ENCODE data around the gene PXN.
"Not testable (repeated sequence)": the region's sequence is repeated elsewhere in the genome, so short reads cannot be mapped to it uniquely, and the experiment has no call there.

The PXN gene

DNA sequence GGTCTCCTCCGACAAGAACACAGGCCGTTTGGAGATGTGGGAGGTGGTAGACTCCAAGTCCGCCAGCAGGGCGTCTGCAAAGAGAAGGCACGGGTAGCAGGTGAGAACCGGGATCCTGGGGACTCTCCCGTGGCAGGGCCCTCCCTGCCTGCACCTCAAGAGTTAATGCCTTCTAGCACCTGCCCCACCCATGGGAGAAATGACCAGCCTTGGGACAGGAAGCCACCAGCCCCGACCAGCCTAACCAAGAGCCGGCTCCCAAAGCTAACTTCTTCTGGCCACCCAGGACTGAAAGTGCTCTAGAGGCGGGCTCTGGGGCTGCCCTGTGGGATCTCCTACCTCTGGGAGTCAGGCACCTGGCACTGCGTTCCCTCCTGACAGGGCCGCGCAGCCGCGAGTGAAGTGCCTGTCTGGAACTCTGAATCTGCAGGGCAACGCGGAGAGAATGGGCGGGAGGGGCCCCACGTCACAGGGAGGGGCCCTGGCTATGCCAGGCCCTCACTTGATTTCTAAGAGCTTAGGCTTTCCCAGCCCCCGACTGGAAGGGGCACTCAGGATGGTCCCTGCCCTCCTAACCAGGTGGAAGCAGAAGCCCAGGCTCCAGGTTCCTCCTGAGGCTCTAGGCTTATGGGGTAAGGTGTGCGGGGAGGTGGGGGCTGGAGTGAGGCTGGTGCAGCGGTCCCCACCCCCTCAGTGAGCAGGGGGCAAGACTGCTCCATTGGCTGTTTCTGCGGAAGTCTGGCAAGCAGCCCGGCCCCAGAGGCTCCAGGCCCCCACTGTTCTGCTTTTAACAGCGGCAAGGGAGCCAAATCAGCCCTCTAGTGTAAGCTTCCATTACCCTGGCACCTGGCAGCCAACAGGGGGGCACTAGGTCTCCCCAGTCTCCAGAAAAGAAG, 41.0 kb downstream of the PXN start:
- DNase-seq: peak; percentile 64

DNA sequence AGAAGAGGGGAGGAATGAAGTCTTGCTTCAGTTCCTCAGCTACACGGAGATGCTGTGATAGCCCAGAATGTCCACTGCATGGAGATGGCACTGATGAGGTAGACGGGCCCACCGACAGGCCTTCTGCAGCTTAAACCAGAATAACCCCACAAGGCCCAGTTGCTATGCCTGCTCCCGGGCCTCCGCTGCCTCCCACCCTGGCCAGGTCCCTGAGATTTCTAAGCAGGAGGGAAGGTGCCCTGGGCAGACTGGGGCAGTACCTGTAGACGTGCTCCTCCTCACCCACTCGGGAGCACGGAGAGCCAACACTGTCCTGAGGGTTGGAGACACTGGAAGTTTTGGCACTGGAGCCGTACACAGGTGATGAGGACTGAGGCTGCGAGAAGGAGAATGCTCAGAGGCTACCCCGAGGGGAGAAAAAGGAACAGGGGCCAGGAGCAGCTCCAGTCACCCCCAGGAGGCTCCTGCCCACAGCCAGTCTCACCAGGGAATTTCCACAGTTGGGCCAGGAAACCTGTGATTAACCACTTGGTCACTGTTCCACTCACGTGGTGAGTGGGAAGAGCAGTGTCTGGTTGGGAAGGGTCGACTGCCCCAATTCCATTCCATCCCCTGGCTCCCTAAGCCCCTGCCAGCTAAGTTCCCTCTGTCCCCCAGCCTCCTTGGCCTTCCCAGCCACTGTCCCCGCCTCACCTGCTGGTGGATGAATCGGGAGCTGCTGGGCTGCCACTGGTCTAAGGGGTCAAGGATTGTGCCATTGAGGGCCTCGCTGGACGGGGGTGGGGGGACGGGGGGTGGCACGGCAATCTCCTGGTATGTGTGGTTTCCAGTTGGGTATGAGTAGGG, 41.8 kb downstream of the PXN start:
- DNase-seq: no peak

DNA sequence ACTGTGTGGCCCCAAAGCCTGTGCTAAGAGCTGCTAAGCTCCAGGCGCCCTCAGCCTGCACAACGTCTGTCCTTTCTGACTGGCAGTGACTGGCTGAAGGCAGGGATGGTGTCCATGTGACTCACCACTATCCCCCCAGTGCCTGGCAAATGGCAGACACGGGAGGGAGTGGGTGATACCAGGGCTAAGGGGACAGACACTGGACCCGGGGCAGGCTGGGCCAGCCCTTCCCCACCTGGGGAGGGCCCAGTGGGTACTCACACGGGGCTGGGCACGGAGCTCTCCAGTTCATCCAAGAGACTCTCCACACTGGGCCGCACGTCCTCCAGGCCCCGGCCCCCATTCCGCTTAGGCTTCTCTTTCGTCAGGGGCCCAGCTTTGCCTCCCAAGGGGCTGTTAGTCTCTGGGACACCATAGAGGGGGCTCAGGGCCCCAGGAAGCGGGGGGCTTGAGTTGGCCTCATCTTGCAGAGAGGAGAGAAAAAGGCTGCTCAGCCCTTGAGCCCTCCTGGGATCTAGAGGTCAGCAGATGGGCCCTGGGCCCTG, 43.2 kb downstream of the PXN start:
- no peak for DNase-seq

DNA sequence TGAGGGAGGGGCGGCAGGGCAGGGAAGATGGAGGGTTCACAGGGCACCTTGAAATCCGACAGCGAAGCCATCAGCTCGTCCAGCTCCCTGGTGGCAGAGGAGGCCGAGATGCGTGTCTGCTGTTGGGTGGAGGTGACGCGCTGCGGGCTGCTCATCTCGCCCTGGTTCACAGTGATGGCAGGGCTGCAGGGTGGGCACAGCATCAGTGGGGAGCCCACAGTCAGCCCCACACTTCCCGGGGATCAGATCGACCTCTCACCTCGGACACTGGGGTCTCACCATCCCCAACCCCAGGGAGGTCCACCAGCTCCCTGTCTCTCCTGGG, 44.0 kb downstream of the PXN start:
- DNase-seq: no peak

DNA sequence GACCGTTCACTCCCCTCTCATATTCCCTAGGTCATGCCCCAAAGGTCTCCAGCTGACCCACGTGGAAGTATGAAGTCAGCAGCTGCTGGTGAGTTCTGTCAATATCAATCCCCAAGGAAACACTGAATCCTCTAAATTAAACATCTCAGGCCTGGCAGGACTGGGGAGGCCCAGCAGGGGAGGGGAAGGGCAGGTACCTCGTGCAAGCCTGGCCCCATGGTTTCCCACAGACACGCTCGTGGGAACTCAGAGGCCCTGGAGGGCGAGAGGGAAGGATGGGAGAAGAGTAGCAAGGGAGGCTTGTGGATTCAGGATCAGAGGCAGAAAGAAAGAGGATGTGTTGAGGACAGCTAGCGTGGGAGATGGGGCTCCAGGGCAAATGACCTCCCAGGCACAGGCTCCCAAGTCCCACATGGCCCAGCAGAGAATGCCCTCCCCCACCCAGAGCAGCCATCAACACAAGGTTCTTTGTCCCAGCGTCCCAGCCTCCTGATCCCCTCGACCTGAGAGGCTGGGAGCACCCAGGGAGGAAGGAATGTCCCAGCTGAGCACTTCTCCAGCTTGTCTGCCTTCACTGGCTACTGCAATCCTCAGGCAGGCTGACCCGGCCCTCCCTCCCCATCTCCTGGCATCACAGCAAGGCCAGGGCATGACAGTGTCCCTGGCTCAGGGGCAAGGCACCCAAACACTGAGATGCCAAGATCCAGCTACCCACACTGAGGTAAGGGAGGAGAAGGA, 44.5 kb downstream of the PXN start:
- no peak for DNase-seq

DNA sequence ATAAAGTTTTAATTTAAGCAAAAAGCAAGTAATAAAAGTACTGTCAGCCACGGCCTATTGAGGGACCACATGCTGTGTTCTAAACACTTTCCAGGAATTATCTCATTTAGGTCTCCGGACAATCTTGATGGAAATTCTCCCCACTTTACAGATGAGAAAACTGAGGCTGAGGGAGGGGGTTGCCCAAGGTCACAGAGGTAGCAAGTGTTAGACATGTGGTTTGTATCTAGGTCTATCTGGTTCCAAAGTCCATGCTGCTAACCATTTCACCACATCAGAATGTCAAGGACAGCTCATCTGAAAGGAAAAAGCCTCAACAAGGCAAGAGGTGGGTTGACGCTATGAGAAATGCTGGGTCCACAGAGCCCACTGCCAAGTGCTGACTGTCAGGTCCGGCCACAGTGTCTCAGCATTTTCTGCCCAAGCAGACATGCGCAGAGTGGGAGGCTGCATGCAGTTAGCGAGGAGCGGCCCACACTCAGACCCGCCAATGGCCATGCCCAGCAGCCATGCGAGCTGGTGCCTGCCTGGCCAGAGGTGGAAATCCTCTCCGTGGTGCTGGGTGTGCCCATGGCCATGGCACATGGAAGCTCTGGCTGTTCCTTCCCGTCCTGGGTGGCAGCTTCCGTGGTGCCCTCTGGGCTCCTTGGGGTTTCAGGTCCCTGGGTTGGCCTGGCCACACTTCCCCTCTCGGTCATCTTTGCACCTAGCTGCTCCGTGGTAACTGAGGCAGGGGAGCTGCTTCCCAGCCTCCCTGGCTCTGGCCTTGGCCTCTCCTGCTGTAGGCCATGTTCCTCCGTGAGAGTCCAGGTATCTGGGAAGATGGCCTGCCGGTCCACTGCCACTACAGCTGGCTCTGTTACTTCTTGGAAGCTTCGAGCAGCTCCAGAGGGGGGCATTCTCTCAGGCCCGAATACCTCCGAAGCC, 46.6 kb downstream of the PXN start:
- no peak for DNase-seq

DNA sequence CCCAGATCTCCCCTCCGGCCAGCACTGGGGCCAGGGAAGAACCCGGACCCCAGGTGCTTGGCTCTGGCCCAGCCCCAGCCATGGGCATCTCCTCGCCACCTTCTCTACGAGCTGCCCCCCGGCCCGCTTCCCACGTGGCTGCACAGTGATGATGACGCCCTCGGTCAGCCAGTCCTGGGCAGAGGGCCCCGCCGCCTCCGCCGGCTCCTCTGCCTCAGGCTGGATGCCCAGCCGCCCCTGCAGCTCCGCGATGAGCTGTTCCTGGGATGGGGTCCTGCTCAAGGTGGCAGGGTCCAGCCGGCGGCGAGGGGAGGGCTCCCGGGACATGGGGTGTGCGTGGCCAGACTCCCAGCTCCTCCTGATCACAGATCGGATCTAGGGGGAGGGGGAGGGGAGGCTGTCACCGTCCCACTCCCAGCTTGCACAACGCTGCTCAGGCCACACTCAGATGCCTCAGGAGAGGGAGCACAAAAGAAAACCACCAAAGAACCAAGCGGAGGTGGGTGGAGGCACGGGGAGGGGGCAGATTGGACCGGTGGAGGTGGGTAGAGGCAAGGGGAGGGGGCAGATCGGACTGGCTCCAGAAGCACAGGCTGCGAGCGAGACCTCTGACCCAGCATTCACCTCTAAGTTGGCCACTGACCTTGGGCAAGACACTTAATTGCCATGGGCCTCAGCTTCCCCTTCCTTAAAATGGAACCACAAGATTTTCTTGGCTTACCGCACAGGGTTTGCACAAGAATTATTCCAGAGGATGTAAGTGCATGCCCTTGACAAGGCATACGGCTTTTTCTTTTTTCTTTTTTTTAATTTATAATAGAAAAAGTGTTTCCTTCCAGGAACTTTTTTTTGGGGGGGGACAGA, 48.6 kb downstream of the PXN start:
- DNase-seq: no peak

DNA sequence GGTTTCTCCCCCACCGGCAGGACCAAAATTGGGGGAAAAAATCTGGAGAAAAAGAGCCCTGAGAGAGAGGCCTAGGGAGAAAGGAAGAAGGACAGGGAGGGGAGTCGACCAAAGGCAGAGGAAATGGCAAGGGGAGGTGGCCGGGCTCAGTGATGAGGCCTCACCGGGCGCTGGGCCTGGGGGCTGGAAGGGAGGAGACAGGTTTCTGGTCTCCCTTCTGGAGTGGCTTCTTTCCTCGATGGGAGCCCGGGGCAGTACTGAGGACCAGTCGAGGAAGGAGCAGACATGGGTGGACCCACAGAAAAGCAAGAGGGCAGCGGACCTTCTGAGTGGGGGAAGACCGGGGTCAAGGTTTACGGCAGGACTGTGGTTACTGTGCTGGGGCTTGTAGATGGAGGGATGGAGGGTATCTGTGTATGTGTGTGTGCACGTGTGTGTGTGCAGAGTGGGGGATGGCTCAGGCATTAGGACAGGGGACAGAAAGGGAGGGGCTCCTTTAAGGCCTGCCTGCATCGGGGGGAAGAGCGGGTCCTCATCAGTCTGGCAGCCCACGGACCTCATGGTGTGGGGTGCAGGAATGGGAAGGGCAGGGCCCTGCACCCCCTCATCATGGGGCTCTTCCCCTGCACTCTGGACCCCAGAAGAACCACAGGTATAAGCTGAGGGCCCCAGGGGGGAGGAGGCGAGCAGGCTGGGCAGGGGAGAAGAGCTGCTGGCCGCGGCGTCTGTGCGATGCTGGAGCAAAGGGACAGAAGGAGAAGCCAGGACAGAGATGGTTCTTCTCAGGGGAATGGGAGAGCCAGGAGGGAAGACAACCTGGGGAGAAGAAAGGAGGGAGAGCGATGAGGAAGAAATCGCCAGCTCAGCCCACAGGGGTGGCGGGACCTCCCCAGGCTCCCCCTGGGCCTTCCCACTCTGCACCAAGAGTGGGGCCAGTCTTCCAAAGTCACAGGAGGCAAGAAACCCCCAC, 49.5 kb downstream of the PXN start:
- DNase-seq: no peak

DNA sequence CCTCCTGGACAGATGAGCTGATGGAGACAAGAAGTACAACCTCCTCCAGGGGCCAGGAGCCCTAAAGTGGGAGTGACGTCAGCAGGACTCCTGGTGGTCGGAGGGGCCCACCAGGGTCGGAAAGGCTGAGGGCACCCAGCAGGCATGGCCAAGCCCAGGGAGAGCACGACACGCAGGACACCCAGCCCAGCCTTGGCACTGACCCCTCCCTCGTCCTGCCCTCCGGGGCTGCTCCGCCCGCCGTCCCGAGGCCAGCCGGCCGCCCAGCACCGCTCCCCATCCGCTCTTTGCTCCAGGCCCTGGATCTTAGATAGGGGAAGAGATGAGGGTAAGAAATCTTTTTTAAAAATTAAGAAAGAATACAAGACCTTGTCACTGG, 50.2 kb downstream of the PXN start:
- no peak for DNase-seq

DNA sequence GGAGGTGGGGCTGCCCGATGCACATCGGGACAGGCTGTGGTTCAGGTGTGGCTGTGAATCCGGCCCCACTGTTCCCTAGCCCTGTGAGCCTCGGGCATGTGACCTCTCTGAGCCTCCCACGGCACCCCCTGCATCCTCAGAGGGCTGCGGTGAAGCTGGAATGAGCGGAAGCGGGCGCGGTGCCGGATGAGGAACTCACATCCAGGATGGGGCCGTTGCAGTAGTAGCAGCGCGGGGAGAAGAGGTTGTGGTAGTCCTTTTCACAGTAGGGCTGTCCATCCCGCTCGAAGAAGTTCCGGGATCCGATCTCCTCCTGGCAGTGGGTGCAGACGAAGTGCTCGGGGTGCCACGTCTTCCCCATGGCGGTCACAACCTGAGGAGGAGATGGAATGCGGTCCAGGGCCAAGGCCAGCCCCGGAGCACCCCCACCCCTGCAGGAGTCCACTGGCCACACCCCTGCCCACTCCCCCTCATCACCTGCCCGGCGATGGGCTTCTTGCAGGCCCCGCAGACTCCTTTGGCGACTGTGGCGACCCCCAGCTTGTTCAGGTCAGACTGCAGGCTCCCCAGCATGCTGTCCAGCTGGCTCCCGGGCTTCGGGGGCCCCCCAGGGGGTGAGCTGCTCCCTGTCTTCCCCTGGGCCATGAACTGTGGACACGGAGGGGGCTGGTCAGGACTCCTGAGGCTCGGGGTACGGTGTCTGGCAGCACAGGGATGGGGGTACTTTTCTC, 50.7 kb downstream of the PXN start:
- no peak for DNase-seq

DNA sequence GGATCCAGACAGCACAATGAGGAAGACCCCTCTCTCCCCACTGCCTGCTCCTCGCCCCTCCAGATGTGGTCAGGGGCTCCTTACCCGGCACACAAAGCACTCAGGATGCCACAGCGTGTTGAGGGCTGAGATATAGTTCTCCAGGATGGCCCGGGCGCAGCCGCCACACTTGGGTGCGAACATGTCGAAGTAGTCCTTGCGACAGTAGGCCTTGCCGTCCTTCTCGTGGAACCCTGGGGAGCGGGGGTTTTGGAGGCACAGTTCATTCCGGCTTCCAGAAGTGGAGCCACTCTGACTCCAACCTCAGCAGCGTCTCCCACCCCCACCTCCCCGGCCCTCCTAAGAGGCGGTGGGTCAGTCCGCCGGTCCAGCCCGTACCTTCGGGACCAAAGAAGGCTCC, 51.8 kb downstream of the PXN start:
- no peak for DNase-seq

DNA sequence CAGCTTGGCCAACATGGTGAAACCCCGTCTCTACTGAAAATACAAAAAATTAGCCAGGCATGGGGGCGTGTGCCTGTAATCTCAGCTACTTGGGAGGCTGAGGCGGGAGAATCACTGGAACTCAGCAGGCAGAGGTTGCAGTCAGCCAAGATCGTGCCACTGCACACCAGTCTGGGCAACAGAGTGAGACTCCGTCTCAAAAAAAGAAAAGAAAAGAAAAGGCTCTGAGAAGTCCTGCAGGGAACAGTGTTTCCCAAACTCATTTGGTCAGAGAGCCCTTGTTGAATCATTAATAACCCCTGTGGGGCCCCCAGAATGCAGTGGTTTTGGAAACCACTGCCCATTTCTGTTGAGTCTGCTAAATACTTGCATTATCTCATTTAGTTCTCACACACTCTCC, 52.3 kb downstream of the PXN start:
- not testable (repeated sequence) for DNase-seq

DNA sequence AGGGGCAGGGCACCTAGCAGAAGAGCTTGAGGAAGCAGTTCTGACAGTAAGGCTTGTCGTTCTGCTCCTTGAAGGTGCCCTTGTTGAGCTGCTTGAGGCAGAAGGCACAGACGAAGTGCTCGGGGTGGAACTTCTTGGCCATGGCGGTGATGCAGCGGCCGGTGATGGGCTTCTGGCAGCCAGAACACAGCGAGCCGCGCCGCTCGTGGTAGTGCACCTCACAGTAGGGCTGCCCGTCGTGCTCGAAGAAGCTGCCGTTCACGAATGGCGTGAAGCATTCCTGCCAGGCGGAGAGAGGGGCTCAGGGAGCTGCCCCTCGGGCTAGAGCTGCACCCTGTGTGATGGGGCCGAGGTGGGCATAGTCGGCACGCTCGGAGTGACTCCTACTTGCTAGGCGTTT, 53.2 kb downstream of the PXN start:
- DNase-seq: no peak

DNA sequence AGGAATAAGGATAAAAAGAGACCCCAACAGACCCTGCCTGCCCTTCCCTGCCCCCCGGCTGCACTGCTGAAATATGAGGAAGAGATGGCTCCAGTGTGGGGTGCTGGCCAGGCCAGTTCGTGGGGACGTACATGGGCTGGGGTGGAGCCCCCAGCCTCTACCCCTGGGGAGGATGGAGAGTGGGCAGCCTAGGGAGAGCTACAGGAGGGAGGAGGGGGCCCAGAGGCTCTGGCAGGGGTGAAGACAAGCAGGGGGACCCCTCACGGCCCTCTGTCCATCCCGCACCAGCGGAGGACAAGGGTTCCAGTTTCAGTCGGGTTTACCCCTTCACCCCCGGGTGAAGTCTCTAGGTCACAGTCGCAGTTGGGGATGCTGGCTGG, 53.6 kb downstream of the PXN start:
- DNase-seq: no peak

DNA sequence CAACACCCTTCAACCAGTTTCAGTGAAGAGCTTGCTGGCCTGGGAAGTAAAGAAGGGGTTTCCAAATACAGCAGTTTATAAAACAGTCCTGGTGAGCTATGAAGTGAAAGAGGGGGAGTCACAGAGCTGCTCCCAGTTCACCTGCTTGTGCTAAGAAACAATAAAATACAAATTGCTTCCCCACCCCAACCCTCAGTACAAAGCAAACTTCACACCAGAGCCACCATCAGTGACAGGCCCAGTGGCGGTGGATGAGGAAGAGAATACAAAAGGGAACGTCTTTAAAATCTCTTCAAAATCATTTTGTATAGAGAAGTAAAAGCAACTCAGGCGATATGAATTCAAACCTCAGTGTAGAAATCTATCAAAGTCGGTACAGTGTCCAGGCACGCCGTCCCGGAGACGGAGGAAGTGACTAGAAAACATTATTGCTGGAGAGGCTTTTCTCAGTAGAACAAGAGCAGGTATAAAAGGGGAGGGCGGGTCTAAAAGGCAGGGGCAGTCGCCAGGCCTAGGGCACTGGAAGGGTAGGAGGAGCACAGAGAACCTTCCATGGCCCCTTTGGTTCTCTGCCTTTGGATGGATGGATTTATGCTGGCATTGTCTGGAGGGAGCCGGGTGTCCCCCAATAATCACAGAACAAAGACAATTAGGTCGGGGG, 54.2 kb downstream of the PXN start:
- no peak for DNase-seq

DNA sequence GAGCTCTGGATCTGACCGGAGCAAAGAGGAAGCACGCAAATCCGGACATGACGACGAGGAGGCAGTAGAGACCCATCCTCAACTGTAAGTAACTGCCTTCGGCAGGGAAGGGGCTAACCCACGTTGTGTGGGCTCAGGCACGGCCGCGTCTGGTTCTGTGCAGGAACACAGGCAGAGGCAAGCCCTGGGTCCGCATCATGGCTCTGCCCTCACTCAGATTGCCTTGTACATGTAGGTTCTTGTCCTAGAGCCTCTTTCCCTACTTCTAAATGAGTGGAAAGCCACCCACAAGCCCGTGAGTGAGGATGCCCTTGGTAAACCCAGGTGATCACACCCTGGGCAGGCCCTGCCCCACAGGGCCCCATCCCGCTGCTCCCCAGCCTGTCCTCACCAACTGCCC, 55.7 kb downstream of the PXN start:
- DNase-seq: no peak

DNA sequence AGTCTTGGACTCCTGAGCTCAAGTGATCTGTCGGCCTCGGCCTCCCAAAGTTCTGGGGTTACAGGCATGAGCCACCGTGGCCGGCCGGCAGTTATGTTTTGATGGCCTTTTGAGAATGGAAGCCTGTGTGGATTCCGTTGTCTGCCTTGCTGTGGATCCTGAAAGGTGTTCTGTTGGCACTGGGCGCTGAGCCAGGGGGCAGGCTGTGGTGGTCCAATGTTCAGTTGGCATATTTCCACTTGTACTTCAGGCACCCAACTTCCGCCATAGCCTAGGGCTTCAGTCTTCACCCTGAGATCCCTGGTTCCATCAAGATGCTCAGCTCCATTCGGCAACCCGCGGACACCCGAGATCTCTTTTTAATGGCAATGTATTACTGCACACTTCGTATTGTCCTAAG, 58.3 kb downstream of the PXN start:
- DNase-seq: no peak

DNA sequence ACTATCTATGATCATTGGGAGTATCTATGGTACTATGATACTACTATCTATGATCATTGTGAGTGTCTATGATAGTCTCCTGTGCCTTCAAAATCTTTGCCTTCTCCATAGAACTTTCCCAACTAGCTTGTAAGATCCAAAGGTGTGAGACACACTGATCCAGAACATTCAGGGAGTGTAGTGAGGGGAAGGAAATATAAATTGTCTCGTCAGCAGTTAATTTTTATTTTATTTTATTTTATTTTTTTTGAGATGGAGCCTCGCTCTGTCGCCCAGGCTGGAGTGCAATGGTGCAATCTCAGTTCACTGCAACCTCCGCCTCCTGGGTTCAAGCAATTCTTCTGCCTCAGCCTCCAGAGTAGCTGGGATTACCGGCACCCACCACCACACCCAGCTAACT, 58.7 kb downstream of the PXN start:
- not testable (repeated sequence) for DNase-seq

DNA sequence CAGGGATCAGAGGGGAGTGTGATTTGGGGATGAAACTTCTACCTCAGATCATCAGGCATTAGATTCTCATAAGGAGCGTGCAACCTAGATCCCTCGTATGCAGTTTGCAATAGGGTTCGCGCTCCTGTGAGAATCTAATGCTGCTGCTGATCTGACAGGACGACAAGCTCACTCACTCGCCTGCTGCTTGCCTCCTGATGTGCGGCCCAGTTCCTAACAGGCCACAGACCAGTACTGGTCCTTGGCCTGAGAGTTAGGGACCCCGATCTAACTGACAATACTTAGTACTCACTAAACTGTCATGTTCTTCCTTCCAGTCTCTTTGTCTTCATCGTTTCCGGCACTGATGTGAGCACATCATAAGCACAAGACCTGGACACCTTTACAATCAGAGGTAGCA, 59.3 kb downstream of the PXN start:
- no peak for DNase-seq

All from NCI-H2029 (cell line).